HG03342 (cell line): ENCODE data around the gene GPAM.

Source experiments
- ATAC-seq: cut with Tn5 transposase; IDR thresholded peaks from one replicate; pipeline ENCODE4 v1.9.1; 2021; ENCODE audit warnings: mild to moderate bottlenecking, moderate library complexity; ENCODE audit not compliant: unreplicated experiment

The GPAM gene

GRCh38 chr10:112184379-112184778 lies 814 bp upstream of the GPAM start:
- ATAC-seq = no peak

- no peak for ATAC-seq
These were observed 447 bp upstream of the GPAM start for GRCh38 chr10:112184052-112184371.

- no peak for ATAC-seq
These were observed 709 bp downstream of the GPAM start for GRCh38 chr10:112182784-112183328.

GRCh38 chr10:112177247-112177646 lies 6.3 kb downstream of the GPAM start:
- ATAC-seq = no peak

- ATAC-seq = no peak
These were observed 7.0 kb downstream of the GPAM start for GRCh38 chr10:112176543-112176942.

GRCh38 chr10:112175409-112175808 lies 8.2 kb downstream of the GPAM start:
- ATAC-seq = no peak

- no peak for ATAC-seq
These were observed 10.4 kb downstream of the GPAM start for GRCh38 chr10:112173206-112173605.

GRCh38 chr10:112168733-112169132 lies 14.8 kb downstream of the GPAM start:
- ATAC-seq = no peak

- no peak for ATAC-seq
These were observed 16.8 kb downstream of the GPAM start for GRCh38 chr10:112166800-112167199.

GRCh38 chr10:112161757-112162518 lies 21.6 kb downstream of the GPAM start:
- ATAC-seq = no peak

GRCh38 chr10:112160834-112161233 lies 22.7 kb downstream of the GPAM start:
- no peak for ATAC-seq

- ATAC-seq = no peak
These were observed 24.1 kb downstream of the GPAM start for GRCh38 chr10:112159469-112159868.

GRCh38 chr10:112151524-112152039 lies 32.0 kb downstream of the GPAM start:
- no peak for ATAC-seq

- ATAC-seq = no peak
These were observed 35.2 kb downstream of the GPAM start for GRCh38 chr10:112148331-112148730.

- no peak for ATAC-seq
These were observed 36.8 kb downstream of the GPAM start for GRCh38 chr10:112146799-112147198.

- ATAC-seq = no peak
These were observed 38.3 kb downstream of the GPAM start for GRCh38 chr10:112145263-112145662.

GRCh38 chr10:112143420-112143819 lies 40.1 kb downstream of the GPAM start:
- ATAC-seq = no peak

GRCh38 chr10:112141292-112141691 lies 42.3 kb downstream of the GPAM start:
- ATAC-seq = no peak

GRCh38 chr10:112140110-112140970 lies 43.2 kb downstream of the GPAM start:
- ATAC-seq = peak; percentile 98

GRCh38 chr10:112139176-112139575 lies 44.4 kb downstream of the GPAM start:
- no peak for ATAC-seq

- ATAC-seq = peak; percentile 53
These were observed 46.2 kb downstream of the GPAM start for GRCh38 chr10:112137154-112137987.
